HG02571 (cell line): ENCODE data around the gene CELF3.

Experiments used
- ATAC-seq: cut with Tn5 transposase; IDR thresholded peaks from one replicate; pipeline ENCODE4 v1.9.1; 2021; ENCODE audit warnings: mild to moderate bottlenecking, moderate library complexity; ENCODE audit not compliant: unreplicated experiment

CELF3 gene

GRCh38 chr1:151720974-151721787, 4.6 kb upstream of the CELF3 start, which contains the start of gene RIIAD1:
Gene RIIAD1 (plus strand): TSS chr1:151721522. CDS start chr1:151721537, 15 bp downstream.
- peak; percentile 77 for ATAC-seq

GRCh38 chr1:151720554-151720953, 4.0 kb upstream of the CELF3 start:
- ATAC-seq, result no peak

- no peak for ATAC-seq
Observed at GRCh38 chr1:151720125-151720524, 3.5 kb upstream of the CELF3 start.

- ATAC-seq, result no peak
Observed at GRCh38 chr1:151718666-151719065, 2.1 kb upstream of the CELF3 start.

- no peak for ATAC-seq
Observed at GRCh38 chr1:151718011-151718431, 1.4 kb upstream of the CELF3 start.

- no peak for ATAC-seq
Observed at GRCh38 chr1:151716405-151716762, 219 bp downstream of the CELF3 start.

GRCh38 chr1:151715726-151716404, 738 bp downstream of the CELF3 start:
- ATAC-seq, result no peak

GRCh38 chr1:151714820-151715725, 1.5 kb downstream of the CELF3 start:
- no peak for ATAC-seq

- no peak for ATAC-seq
Observed at GRCh38 chr1:151713874-151714273, 2.7 kb downstream of the CELF3 start.

- no peak for ATAC-seq
Observed at GRCh38 chr1:151713044-151713443, 3.6 kb downstream of the CELF3 start.

- no peak for ATAC-seq
Observed at GRCh38 chr1:151711951-151712350, 4.7 kb downstream of the CELF3 start.

GRCh38 chr1:151711044-151711800, 5.4 kb downstream of the CELF3 start:
- no peak for ATAC-seq

- no peak for ATAC-seq
Observed at GRCh38 chr1:151710187-151710840, 6.3 kb downstream of the CELF3 start.

GRCh38 chr1:151708891-151709290, 7.7 kb downstream of the CELF3 start:
- ATAC-seq, result no peak

- no peak for ATAC-seq
Observed at GRCh38 chr1:151707541-151708065, 9.0 kb downstream of the CELF3 start.

GRCh38 chr1:151706464-151707415, 9.9 kb downstream of the CELF3 start:
- ATAC-seq, result no peak

GRCh38 chr1:151705753-151706463, 10.7 kb downstream of the CELF3 start:
- ATAC-seq, result no peak

GRCh38 chr1:151705146-151705545, 11.5 kb downstream of the CELF3 start:
- no peak for ATAC-seq
